Stomach (tissue), 9 donors: ENCODE results near the gene GLP2R. TPM values are rescaled to one million over a fixed set of nuclear protein-coding genes. Genes with fewer than 3 reads are reported as not detected.
A peak's percentile ranks its signal among the peaks of the same experiment; 100 is the strongest.

Experiments used
- DNase-seq, 2 donors: peaks; one replicate each; pipeline versions ENCODE4 v3.0.0 to v3.0.0-alpha.2; 2013 to 2019
- H3K27ac ChIP-seq, 5 donors: fragments of 200-600 bp in 4 of 5; sonication (generic) in 4 of 5; one replicate each; pipeline ENCODE4 v1.5.1; 2013 to 2019; ENCODE audit warnings: mild to moderate bottlenecking in 1 of 5, moderate library complexity in 1 of 5
- H3K27me3 ChIP-seq, 3 donors: fragments of 200-600 bp; sonication (generic); one replicate each; pipeline ENCODE4 v1.5.1; 2017 to 2019; ENCODE audit warnings: mixed run types in 1 of 3
- H3K36me3 ChIP-seq, 4 donors: fragments of 200-600 bp; sonication (generic); 1 replicate in 3 of 4; 2 replicates in 1 of 4; pipeline ENCODE4 v1.5.1; 2016 to 2019
- H3K4me1 ChIP-seq, 4 donors: fragments of 200-600 bp; sonication (generic); one replicate each; pipeline ENCODE4 v1.5.1; 2016 to 2019
- H3K4me3 ChIP-seq, 4 donors: fragments of 200-600 bp; sonication (generic) in 3 of 4; one replicate each; pipeline ENCODE4 v1.5.1; 2016 to 2019; ENCODE audit warnings: mild to moderate bottlenecking in 1 of 4
- H3K9me3 ChIP-seq, 4 donors: fragments of 200-600 bp; sonication (generic); one replicate each; pipeline ENCODE4 v1.5.1; 2016 to 2019
- EP300 ChIP-seq: sonication (generic); formaldehyde crosslinking; IDR thresholded peaks from one replicate; pipeline ENCODE4 v1.6.1; 2017; ENCODE audit warnings: antibody characterized with exemption
- POLR2A ChIP-seq, 4 donors: fragments of 450-650 bp; IDR thresholded peaks; one replicate each; pipeline ENCODE4 v1.6.1; 2016; ENCODE audit warnings: antibody characterized with exemption in 4 of 4, control low read depth in 2 of 4, mild to moderate bottlenecking in 1 of 4, moderate library complexity in 1 of 4
- POLR2AphosphoS5 ChIP-seq, 3 donors: sonication (generic); formaldehyde crosslinking; IDR thresholded peaks; one replicate each; pipeline ENCODE4 v1.6.1; 2016; ENCODE audit warnings: antibody characterized with exemption in 3 of 3
- WGBS, 5 donors: extraction: QIAGEN DNeasy Blood & Tissue Kit in 3 of 5; methylation state at CpG; one replicate each; pipeline versions ENCODE4 v1.1.5 to v1.1.7; 2013 to 2018; 5-methylcytosine and 5-hydroxymethylcytosine counted together
- intact Hi-C: fragments of 100-400 bp; cut with DNase I; formaldehyde crosslinking; loops from one replicate; pipeline ENCODE4 v1.15.1; 2023; ENCODE audit warnings: low total_unique reads
- polyA plus RNA-seq, 3 donors: library from polyadenylated mRNA; stranded (reverse); fragments of 200-250 nt; gene quantifications; one replicate each; pipeline ENCODE4 v1.2.3, GENCODE V29; 2013
- total RNA-seq, 5 donors: library from RNA; depleted of rRNA; stranded (reverse); fragments of >200 nt; gene quantifications; one replicate each; pipeline versions ENCODE4 v1.1.0 to v1.2.3, GENCODE V29; 2014 to 2016
- TF ChIP-seq, protein P1 (sequence below), 7 experiments: fragments of 450-650 bp in 4 of 7; fragments of 200-600 bp in 3 of 7; sonication (generic) in 3 of 7; IDR thresholded peaks; one replicate each; pipeline ENCODE4 v1.5.1; 2016 to 2019; ENCODE audit warnings: antibody characterized with exemption in 7 of 7, control low read depth in 2 of 7, mild to moderate bottlenecking in 1 of 7
- donor health status: healthy with polysubstance abuse.
- donor health status: Bipolar disorder and iron deficiency.
- donor health status: healthy.

The GLP2R gene
- total and polyA plus RNA-seq, 8 donors = 0.40 to 15.4 (median 5.8) TPM

DNA sequence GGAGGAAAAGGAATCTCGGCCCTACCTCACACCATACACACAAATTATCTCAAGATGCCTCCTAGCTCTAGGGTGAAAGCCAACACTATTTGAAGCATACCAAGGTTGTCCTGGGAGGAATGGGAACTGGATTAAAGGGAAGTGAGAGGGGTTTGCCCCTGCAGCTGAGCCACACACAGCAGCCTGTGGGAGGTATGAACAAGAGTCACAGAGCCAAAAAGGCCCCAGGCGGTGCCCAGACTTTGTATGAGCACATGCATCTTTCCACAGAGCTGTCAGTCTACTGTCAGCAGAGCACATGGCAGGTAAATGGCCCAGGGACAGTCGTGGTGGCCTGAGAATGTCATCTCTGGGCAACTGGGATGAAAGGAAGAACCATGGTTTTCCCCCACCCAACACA is 110.4 kb downstream of the GLP2R start:
- 68 to 79% (median 75%) methylated on average over 3 of the region's 3 CpGs for WGBS, 5 donors
- Histone ChIP-seq H3K36me3 (peaks cover 0 to 45% (median 20%) of the 10 kb centered on the region in 4 donors), H3K4me3 (no peak overlapping the region), H3K27me3 (peaks cover 0 to 11% (median 0%) of the 10 kb centered on the region in 3 donors), H3K27ac (no peak overlapping the region), H3K4me1 (peaks cover 0 to 12% (median 7%) of the 10 kb centered on the region in 4 donors), H3K9me3 (peaks cover 0 to 14% (median 5%) of the 10 kb centered on the region in 4 donors)
- TF ChIP-seq EP300 (no peak), POLR2AphosphoS5 (IDR thresholded peaks at IDR 0.05) (no peak), POLR2A (IDR thresholded peaks at IDR 0.05) (no peak)
- TF ChIP-seq, protein P1, sequence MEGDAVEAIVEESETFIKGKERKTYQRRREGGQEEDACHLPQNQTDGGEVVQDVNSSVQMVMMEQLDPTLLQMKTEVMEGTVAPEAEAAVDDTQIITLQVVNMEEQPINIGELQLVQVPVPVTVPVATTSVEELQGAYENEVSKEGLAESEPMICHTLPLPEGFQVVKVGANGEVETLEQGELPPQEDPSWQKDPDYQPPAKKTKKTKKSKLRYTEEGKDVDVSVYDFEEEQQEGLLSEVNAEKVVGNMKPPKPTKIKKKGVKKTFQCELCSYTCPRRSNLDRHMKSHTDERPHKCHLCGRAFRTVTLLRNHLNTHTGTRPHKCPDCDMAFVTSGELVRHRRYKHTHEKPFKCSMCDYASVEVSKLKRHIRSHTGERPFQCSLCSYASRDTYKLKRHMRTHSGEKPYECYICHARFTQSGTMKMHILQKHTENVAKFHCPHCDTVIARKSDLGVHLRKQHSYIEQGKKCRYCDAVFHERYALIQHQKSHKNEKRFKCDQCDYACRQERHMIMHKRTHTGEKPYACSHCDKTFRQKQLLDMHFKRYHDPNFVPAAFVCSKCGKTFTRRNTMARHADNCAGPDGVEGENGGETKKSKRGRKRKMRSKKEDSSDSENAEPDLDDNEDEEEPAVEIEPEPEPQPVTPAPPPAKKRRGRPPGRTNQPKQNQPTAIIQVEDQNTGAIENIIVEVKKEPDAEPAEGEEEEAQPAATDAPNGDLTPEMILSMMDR (IDR thresholded peaks at IDR 0.05) = no peak
- intact Hi-C loops = no loop called here
- DNase-seq = no peak

- H3K4me3 ChIP-seq = no peak overlapping the region
- H3K4me1 ChIP-seq = peaks cover 0 to 12% (median 7%) of the 10 kb centered on the region in 4 donors
- 67 to 77% (median 77%) methylated on average over 13 of the region's 13 CpGs for WGBS, 5 donors
- peaks cover 0 to 45% (median 30%) of the 10 kb centered on the region in 4 donors for H3K36me3 ChIP-seq
- peak in 1 of 2 donors; percentile 55 for DNase-seq
- TF ChIP-seq, protein P1 (IDR thresholded peaks at IDR 0.05) = no peak
- TF ChIP-seq POLR2A (IDR thresholded peaks at IDR 0.05) = no peak
- TF ChIP-seq POLR2AphosphoS5 (IDR thresholded peaks at IDR 0.05) = no peak
- TF ChIP-seq EP300 = no peak
- intact Hi-C loops = no loop called here
- peaks cover 0 to 14% (median 5%) of the 10 kb centered on the region in 4 donors for H3K9me3 ChIP-seq
- peaks cover 0 to 1% (median 0%) of the 10 kb centered on the region in 3 donors for H3K27me3 ChIP-seq
- H3K27ac ChIP-seq = peak overlapping the region in 1 of 5 donors; percentile 38
These were observed 111.6 kb downstream of the GLP2R start for GRCh38 chr17:9937241-9937761.

- Histone ChIP-seq H3K4me3 (no peak overlapping the region), H3K27ac (peak overlapping the region in 1 of 5 donors; percentile 38), H3K9me3 (peaks cover 0 to 14% (median 5%) of the 10 kb centered on the region in 4 donors), H3K27me3 (no peaks in the 10 kb centered on the region), H3K4me1 (peaks cover 0 to 12% (median 7%) of the 10 kb centered on the region in 4 donors), H3K36me3 (peaks cover 0 to 51% (median 36%) of the 10 kb centered on the region in 4 donors)
- DNase-seq = no peak
- intact Hi-C loops = no loop called here
- TF ChIP-seq, protein P1 (IDR thresholded peaks at IDR 0.05) = no peak
- TF ChIP-seq POLR2A (IDR thresholded peaks at IDR 0.05) (no peak), POLR2AphosphoS5 (IDR thresholded peaks at IDR 0.05) (no peak), EP300 (no peak)
- WGBS, 5 donors = 90 to 95% (median 92%) methylated on average over 9 of the region's 9 CpGs
These were observed 112.2 kb downstream of the GLP2R start for GRCh38 chr17:9937901-9938300.

DNA sequence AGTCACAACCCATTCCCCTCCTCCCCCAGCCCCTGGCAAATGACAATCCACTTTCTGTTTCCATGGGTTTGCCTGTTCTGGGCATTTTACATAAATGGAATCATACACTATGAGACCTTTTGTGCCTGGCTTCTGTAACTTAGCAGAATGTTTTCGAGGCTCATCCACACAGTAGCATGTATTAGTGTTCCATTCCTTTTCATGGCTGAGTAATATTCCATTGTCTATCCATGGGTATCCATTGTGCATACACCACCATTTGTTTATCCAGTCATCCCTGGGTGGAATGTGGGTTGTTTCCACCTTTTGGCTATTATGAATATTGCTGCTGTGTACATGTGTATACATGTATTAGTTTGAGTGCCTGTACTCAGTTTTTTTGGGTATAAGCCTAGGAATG is 113.0 kb downstream of the GLP2R start:
- 63 to 81% (median 79%) methylated on average over 1 of the region's 1 CpG for WGBS, 5 donors
- H3K27ac ChIP-seq = no peak overlapping the region

More for the DNA sequence above, 113.0 kb downstream of the GLP2R start:
- Histone ChIP-seq H3K4me1 (peaks cover 0 to 12% (median 7%) of the 10 kb centered on the region in 4 donors), H3K27me3 (no peaks in the 10 kb centered on the region), H3K4me3 (no peak overlapping the region), H3K9me3 (peaks cover 0 to 14% (median 5%) of the 10 kb centered on the region in 4 donors), H3K36me3 (peaks cover 0 to 55% (median 36%) of the 10 kb centered on the region in 4 donors)
- no peak for DNase-seq
- intact Hi-C loops = no loop called here
- TF ChIP-seq, protein P1 (IDR thresholded peaks at IDR 0.05) = no peak
- TF ChIP-seq POLR2AphosphoS5 (IDR thresholded peaks at IDR 0.05) (no peak), EP300 (no peak), POLR2A (IDR thresholded peaks at IDR 0.05) (no peak)
